HepG2 (cell line): ENCODE data around the gene TNFRSF18. TPM values are rescaled to one million over a fixed set of nuclear protein-coding genes. Genes with fewer than 3 reads are reported as not detected.

Source experiments
- ATRX ChIP-seq: sonication (generic); formaldehyde crosslinking; IDR thresholded peaks from 2 replicates; pipeline ENCODE4 v1.4.0; 2020; ENCODE audit warnings: missing genetic modification reagents, borderline replicate concordance
- BCL6 ChIP-seq: IDR thresholded peaks from 2 replicates; pipeline ENCODE4 v1.6.1; 2016; ENCODE audit warnings: missing genetic modification reagents, missing compliant biosample characterization
- EP300 ChIP-seq, 3 experiments: sonication (generic) in 1 of 3; formaldehyde crosslinking in 1 of 3; IDR thresholded peaks; 2 replicates each; pipeline versions ENCODE4 v1.5.1 to v1.6.1; 2011 to 2020; ENCODE audit warnings: low read depth in 2 of 3, low read length in 2 of 3, borderline replicate concordance in 1 of 3, improper control_type of control experiment in 1 of 3, mild to moderate bottlenecking in 1 of 3, missing genetic modification reagents in 1 of 3, moderate library complexity in 1 of 3
- HNF4G ChIP-seq, 2 experiments: sonication (generic) in 1 of 2; formaldehyde crosslinking in 1 of 2; IDR thresholded peaks; 2 replicates each; pipeline versions ENCODE4 v1.4.0 to v1.6.1; 2011 to 2020; ENCODE audit warnings: borderline replicate concordance in 2 of 2, low read depth in 2 of 2, mild to moderate bottlenecking in 2 of 2, low read length in 1 of 2, missing genetic modification reagents in 1 of 2, moderate library complexity in 1 of 2
- KAT8 ChIP-seq: IDR thresholded peaks from 2 replicates; pipeline ENCODE4 v1.6.1; 2016; ENCODE audit warnings: missing genetic modification reagents, missing compliant biosample characterization
- NKX3-1 ChIP-seq: sonication (generic); formaldehyde crosslinking; IDR thresholded peaks from 2 replicates; pipeline ENCODE4 v1.5.0; 2020; ENCODE audit warnings: missing genetic modification reagents
- PHB2 ChIP-seq: fragments of 450-650 bp; IDR thresholded peaks from 2 replicates; pipeline ENCODE4 v1.6.1; 2018; ENCODE audit not compliant: partially characterized antibody
- SCMH1 ChIP-seq: sonication (generic); formaldehyde crosslinking; IDR thresholded peaks from 2 replicates; pipeline ENCODE4 v1.9.0; 2021; ENCODE audit warnings: missing genetic modification reagents, mild to moderate bottlenecking, borderline replicate concordance
- SRSF1 ChIP-seq: fragments of 200-400 bp; formaldehyde crosslinking; optimal IDR thresholded peaks from 2 replicates; pipeline ENCODE3; 2017; ENCODE audit warnings: mild to moderate bottlenecking, low read depth, low read length, moderate library complexity
- YEATS2 ChIP-seq: sonication (generic); formaldehyde crosslinking; IDR thresholded peaks from 2 replicates; pipeline ENCODE4 v1.4.0; 2020; ENCODE audit warnings: missing genetic modification reagents, borderline replicate concordance
- ZNF451 ChIP-seq: sonication (generic); formaldehyde crosslinking; IDR thresholded peaks from 2 replicates; pipeline ENCODE4 v1.5.0; 2020; ENCODE audit warnings: mild to moderate bottlenecking, missing genetic modification reagents
- ZNF605 ChIP-seq: sonication (generic); formaldehyde crosslinking; IDR thresholded peaks from 2 replicates; pipeline ENCODE4 v1.8.0; 2022; ENCODE audit warnings: mild to moderate bottlenecking, missing genetic modification reagents
- ZNF780A ChIP-seq: sonication (generic); formaldehyde crosslinking; IDR thresholded peaks from 2 replicates; pipeline ENCODE4 v1.8.0; 2022; ENCODE audit warnings: mild to moderate bottlenecking, missing genetic modification reagents, moderate library complexity
- polyA plus RNA-seq, 8 experiments: library from polyadenylated mRNA; depleted of rRNA in 3 of 8; stranded (reverse) in 7 of 8; unstranded in 1 of 8; fragments of >200 nt; fragmentation: Illumina TruSeq in 4 of 8; extraction: Trizol in 4 of 8; gene quantifications; 2 replicates each; pipeline versions ENCODE4 v1.2.1 to v1.2.3, GENCODE V29; 2011 to 2016; ENCODE audit warnings: low read depth in 4 of 8, missing spikeins in 1 of 8, mixed read lengths in 1 of 8; ENCODE audit not compliant: insufficient read depth in 1 of 8
- total RNA-seq, 5 experiments: library from RNA; depleted of rRNA; stranded (reverse); fragments of >200 nt; fragmentation: Illumina TruSeq; extraction: Trizol; gene quantifications; 2 replicates each; pipeline ENCODE4 v1.2.3, GENCODE V29; 2016; ENCODE audit warnings: low read depth in 1 of 5
- TF ChIP-seq, protein P1 (sequence below): sonication (generic); formaldehyde crosslinking; IDR thresholded peaks from 2 replicates; pipeline ENCODE4 v1.4.0; 2020; ENCODE audit warnings: mild to moderate bottlenecking, missing genetic modification reagents
- TF ChIP-seq, protein P2 (sequence below), 2 experiments: sonication (generic) in 1 of 2; formaldehyde crosslinking in 1 of 2; IDR thresholded peaks; 2 replicates each; pipeline versions ENCODE4 v1.4.0 to v1.6.1; 2018 to 2020; ENCODE audit warnings: missing genetic modification reagents in 2 of 2, borderline replicate concordance in 1 of 2, low read depth in 1 of 2, mild to moderate bottlenecking in 1 of 2, missing biosample characterization in 1 of 2
- TF ChIP-seq, protein P3 (sequence below): IDR thresholded peaks from 2 replicates; pipeline ENCODE4 v1.6.1; 2016
- TF ChIP-seq, protein P4 (sequence below): sonication (generic); formaldehyde crosslinking; IDR thresholded peaks from 2 replicates; pipeline ENCODE4 v1.5.1; 2020; ENCODE audit warnings: missing genetic modification reagents, mild to moderate bottlenecking, borderline replicate concordance

Gene TNFRSF18
- total and polyA plus RNA-seq, 2 of the 13 experiments (the other 11 are each of a cell fraction or from before 2014, with no cell fraction given), result not detected

DNA sequence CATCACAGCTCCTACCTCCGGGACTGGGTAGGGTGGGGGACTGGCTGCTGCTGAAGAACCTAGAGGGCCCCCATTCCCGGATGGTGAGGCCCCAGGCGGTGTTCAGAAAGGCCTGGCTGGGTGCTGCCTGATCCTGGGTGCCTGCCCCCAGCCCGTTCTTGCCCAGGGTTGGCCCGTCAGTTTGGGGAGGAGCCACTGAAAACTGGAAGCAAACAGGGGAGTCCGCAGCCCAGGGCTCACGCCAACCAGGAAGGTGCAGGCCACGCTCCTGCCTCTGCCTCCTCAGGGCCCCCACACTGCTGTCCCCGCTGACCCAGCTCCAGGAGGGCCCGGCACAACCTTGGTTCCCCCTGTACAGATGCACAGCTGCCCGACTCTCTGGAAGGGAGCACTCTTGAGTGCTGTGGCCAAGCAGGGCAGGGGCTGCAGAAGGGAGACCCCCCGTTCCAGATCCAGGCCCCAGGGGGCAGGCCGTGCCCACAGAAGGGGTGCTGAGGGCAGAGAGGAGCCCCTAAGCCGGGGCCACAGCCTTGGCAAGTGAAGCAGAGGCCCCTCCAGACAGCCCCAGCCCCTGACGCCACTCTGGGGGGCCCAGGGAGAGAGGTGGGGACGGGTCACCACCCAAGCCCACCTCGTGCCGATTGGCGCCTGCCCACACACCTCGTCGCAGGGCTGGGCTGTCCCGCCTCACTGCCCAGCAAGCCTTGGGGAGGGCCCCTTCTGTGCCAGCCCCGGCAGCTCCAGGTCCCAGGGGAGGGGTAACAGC, 34.6 kb upstream of the TNFRSF18 start (continued):
- TF ChIP-seq, protein P1, sequence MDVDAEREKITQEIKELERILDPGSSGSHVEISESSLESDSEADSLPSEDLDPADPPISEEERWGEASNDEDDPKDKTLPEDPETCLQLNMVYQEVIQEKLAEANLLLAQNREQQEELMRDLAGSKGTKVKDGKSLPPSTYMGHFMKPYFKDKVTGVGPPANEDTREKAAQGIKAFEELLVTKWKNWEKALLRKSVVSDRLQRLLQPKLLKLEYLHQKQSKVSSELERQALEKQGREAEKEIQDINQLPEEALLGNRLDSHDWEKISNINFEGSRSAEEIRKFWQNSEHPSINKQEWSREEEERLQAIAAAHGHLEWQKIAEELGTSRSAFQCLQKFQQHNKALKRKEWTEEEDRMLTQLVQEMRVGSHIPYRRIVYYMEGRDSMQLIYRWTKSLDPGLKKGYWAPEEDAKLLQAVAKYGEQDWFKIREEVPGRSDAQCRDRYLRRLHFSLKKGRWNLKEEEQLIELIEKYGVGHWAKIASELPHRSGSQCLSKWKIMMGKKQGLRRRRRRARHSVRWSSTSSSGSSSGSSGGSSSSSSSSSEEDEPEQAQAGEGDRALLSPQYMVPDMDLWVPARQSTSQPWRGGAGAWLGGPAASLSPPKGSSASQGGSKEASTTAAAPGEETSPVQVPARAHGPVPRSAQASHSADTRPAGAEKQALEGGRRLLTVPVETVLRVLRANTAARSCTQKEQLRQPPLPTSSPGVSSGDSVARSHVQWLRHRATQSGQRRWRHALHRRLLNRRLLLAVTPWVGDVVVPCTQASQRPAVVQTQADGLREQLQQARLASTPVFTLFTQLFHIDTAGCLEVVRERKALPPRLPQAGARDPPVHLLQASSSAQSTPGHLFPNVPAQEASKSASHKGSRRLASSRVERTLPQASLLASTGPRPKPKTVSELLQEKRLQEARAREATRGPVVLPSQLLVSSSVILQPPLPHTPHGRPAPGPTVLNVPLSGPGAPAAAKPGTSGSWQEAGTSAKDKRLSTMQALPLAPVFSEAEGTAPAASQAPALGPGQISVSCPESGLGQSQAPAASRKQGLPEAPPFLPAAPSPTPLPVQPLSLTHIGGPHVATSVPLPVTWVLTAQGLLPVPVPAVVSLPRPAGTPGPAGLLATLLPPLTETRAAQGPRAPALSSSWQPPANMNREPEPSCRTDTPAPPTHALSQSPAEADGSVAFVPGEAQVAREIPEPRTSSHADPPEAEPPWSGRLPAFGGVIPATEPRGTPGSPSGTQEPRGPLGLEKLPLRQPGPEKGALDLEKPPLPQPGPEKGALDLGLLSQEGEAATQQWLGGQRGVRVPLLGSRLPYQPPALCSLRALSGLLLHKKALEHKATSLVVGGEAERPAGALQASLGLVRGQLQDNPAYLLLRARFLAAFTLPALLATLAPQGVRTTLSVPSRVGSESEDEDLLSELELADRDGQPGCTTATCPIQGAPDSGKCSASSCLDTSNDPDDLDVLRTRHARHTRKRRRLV (CRISPR knock-in tag), result no peak
- peak; percentile 20 for TF ChIP-seq SRSF1
- no peak for TF ChIP-seq ZNF780A (CRISPR knock-in tag)
- TF ChIP-seq KAT8 (CRISPR knock-in tag), result 0 out of 2 replicates have a peak, but pooled peaks have one; percentile 27
- TF ChIP-seq SCMH1 (CRISPR knock-in tag), result no peak
- TF ChIP-seq HNF4G (IDR thresholded peaks at IDR 0.05; ENCODE audit: borderline replicate concordance, low read depth, low read length), result no peak
- TF ChIP-seq HNF4G (CRISPR knock-in tag; IDR thresholded peaks at IDR 0.05; ENCODE audit: borderline replicate concordance, low read depth), result 0 out of 2 replicates have a peak, but pooled peaks have one; percentile 25
- TF ChIP-seq ZNF451 (CRISPR knock-in tag), result 0 out of 2 replicates have a peak, but pooled peaks have one; percentile 29
- TF ChIP-seq, protein P2, sequence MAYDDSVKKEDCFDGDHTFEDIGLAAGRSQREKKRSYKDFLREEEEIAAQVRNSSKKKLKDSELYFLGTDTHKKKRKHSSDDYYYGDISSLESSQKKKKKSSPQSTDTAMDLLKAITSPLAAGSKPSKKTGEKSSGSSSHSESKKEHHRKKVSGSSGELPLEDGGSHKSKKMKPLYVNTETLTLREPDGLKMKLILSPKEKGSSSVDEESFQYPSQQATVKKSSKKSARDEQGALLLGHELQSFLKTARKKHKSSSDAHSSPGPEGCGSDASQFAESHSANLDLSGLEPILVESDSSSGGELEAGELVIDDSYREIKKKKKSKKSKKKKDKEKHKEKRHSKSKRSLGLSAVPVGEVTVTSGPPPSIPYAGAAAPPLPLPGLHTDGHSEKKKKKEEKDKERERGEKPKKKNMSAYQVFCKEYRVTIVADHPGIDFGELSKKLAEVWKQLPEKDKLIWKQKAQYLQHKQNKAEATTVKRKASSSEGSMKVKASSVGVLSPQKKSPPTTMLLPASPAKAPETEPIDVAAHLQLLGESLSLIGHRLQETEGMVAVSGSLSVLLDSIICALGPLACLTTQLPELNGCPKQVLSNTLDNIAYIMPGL (CRISPR knock-in tag; IDR thresholded peaks at IDR 0.05; ENCODE audit: borderline replicate concordance in 1 of 2, low read depth in 1 of 2), result peak in 1 of 2 experiments; percentile 40; a peak in 1 of 4 replicates
- TF ChIP-seq, protein P3, sequence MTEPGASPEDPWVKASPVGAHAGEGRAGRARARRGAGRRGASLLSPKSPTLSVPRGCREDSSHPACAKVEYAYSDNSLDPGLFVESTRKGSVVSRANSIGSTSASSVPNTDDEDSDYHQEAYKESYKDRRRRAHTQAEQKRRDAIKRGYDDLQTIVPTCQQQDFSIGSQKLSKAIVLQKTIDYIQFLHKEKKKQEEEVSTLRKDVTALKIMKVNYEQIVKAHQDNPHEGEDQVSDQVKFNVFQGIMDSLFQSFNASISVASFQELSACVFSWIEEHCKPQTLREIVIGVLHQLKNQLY, result no peak
- TF ChIP-seq, protein P4, sequence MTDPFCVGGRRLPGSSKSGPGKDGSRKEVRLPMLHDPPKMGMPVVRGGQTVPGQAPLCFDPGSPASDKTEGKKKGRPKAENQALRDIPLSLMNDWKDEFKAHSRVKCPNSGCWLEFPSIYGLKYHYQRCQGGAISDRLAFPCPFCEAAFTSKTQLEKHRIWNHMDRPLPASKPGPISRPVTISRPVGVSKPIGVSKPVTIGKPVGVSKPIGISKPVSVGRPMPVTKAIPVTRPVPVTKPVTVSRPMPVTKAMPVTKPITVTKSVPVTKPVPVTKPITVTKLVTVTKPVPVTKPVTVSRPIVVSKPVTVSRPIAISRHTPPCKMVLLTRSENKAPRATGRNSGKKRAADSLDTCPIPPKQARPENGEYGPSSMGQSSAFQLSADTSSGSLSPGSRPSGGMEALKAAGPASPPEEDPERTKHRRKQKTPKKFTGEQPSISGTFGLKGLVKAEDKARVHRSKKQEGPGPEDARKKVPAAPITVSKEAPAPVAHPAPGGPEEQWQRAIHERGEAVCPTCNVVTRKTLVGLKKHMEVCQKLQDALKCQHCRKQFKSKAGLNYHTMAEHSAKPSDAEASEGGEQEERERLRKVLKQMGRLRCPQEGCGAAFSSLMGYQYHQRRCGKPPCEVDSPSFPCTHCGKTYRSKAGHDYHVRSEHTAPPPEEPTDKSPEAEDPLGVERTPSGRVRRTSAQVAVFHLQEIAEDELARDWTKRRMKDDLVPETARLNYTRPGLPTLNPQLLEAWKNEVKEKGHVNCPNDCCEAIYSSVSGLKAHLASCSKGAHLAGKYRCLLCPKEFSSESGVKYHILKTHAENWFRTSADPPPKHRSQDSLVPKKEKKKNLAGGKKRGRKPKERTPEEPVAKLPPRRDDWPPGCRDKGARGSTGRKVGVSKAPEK, result no peak
- TF ChIP-seq NKX3-1 (CRISPR knock-in tag), result no peak
- TF ChIP-seq ATRX (CRISPR knock-in tag), result no peak
- TF ChIP-seq YEATS2 (CRISPR knock-in tag), result no peak
- no peak for TF ChIP-seq EP300 (IDR thresholded peaks at IDR 0.05; ENCODE audit: low read depth in 2 of 2, low read length in 2 of 2)
- no peak for TF ChIP-seq EP300 (CRISPR knock-in tag; IDR thresholded peaks at IDR 0.05; ENCODE audit: borderline replicate concordance)
- no peak for TF ChIP-seq BCL6 (CRISPR knock-in tag)
- no peak for TF ChIP-seq PHB2
- TF ChIP-seq ZNF605 (CRISPR knock-in tag), result 0 out of 2 replicates have a peak, but pooled peaks have one; percentile 39
